Right lobe of liver (tissue), 4 donors: Measurements from ENCODE around the gene PLEKHB2.
"Not testable (repeated sequence)": the region's sequence is repeated elsewhere in the genome, so short reads cannot be mapped to it uniquely, and the experiment has no call there.

Source experiments
- POLR2A ChIP-seq: fragments of 450-650 bp; IDR thresholded peaks from one replicate; pipeline ENCODE4 v1.6.1; 2017; ENCODE audit warnings: antibody characterized with exemption, mild to moderate bottlenecking
- TF ChIP-seq, protein P1 (sequence below), 4 donors: fragments of 200-600 bp in 3 of 4; fragments of 450-650 bp in 1 of 4; IDR thresholded peaks; one replicate each; pipeline versions ENCODE4 v1.5.1 to v1.8.0; 2016 to 2022; ENCODE audit warnings: antibody characterized with exemption in 4 of 4, mild to moderate bottlenecking in 2 of 4
- donor health status: DM: no; HTN: no; CAD: no.
- donor health status: DM: no; HTN: no; CAD: no.
- donor health status: DM: no; HTN: yes; CAD: no.

DNA sequence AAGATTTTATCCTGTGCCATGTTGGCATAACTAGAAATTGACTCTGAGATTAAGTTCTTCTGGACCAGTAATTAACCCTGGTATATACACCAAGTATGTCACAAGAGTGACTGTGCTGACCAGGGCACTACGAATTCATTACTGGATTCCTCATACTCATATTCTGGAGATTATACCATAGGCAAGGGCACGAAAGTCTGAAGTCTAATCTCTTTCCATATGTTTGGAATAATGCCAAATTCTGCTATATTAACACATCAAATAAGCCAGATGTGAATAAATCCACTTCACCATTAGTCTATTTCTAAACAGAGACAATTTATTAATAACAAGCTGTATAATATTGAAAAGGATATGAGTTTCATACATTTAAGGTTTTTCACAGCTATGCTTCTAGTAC is 91.0 kb downstream of the PLEKHB2 start:
- TF ChIP-seq, protein P1, sequence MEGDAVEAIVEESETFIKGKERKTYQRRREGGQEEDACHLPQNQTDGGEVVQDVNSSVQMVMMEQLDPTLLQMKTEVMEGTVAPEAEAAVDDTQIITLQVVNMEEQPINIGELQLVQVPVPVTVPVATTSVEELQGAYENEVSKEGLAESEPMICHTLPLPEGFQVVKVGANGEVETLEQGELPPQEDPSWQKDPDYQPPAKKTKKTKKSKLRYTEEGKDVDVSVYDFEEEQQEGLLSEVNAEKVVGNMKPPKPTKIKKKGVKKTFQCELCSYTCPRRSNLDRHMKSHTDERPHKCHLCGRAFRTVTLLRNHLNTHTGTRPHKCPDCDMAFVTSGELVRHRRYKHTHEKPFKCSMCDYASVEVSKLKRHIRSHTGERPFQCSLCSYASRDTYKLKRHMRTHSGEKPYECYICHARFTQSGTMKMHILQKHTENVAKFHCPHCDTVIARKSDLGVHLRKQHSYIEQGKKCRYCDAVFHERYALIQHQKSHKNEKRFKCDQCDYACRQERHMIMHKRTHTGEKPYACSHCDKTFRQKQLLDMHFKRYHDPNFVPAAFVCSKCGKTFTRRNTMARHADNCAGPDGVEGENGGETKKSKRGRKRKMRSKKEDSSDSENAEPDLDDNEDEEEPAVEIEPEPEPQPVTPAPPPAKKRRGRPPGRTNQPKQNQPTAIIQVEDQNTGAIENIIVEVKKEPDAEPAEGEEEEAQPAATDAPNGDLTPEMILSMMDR (IDR thresholded peaks at IDR 0.05) = not testable (repeated sequence)
- TF ChIP-seq POLR2A = not testable (repeated sequence)
